ENCODE measurements around the gene PIM1.

DNA sequence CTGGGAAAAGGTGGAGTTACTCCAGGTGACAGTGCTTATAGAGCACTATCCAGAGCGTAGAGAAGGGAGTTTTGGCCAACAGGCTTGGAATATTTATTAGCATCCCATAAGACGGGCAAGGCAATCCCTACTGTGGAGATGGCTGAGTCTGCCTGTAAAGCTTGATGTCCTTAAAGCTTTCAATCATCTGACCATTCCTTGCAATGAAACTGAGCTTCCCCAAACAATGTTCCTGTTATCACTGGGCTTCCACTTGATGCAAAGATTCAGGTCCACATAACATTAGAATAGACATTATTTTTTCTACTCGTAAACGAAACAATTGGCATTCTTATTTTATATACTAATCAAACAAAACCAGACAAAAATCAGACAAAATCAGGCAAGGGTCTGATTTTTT, 48.4 kb upstream of the PIM1 start:
- TF ChIP-seq, protein P1, sequence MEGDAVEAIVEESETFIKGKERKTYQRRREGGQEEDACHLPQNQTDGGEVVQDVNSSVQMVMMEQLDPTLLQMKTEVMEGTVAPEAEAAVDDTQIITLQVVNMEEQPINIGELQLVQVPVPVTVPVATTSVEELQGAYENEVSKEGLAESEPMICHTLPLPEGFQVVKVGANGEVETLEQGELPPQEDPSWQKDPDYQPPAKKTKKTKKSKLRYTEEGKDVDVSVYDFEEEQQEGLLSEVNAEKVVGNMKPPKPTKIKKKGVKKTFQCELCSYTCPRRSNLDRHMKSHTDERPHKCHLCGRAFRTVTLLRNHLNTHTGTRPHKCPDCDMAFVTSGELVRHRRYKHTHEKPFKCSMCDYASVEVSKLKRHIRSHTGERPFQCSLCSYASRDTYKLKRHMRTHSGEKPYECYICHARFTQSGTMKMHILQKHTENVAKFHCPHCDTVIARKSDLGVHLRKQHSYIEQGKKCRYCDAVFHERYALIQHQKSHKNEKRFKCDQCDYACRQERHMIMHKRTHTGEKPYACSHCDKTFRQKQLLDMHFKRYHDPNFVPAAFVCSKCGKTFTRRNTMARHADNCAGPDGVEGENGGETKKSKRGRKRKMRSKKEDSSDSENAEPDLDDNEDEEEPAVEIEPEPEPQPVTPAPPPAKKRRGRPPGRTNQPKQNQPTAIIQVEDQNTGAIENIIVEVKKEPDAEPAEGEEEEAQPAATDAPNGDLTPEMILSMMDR (IDR thresholded peaks at IDR 0.05), result no peak
- TF ChIP-seq POLR2AphosphoS5 (IDR thresholded peaks at IDR 0.05) (no peak), POLR2A (IDR thresholded peaks at IDR 0.05) (no peak)

All from prostate gland (tissue), 2 donors.